HepG2 (cell line): ENCODE results near the gene ERRFI1. TPM values are rescaled to one million over a fixed set of nuclear protein-coding genes. Genes with fewer than 3 reads are reported as not detected.
A peak's percentile ranks its signal among the peaks of the same experiment; 100 is the strongest.

ENCODE experiments used
- ARID4A ChIP-seq: sonication (generic); formaldehyde crosslinking; IDR thresholded peaks from 2 replicates; pipeline ENCODE4 v1.5.0; 2020; ENCODE audit warnings: mild to moderate bottlenecking, missing genetic modification reagents, borderline replicate concordance
- ELK4 ChIP-seq: sonication (generic); formaldehyde crosslinking; IDR thresholded peaks from 2 replicates; pipeline ENCODE4 v1.9.0; 2021; ENCODE audit warnings: missing genetic modification reagents, borderline replicate concordance
- HNF1A ChIP-seq, 2 experiments: sonication (generic) in 1 of 2; formaldehyde crosslinking in 1 of 2; IDR thresholded peaks; 2 replicates each; pipeline versions ENCODE4 v1.4.0 to v1.6.1; 2016 to 2020; ENCODE audit warnings: borderline replicate concordance in 1 of 2, low read depth in 1 of 2, mild to moderate bottlenecking in 1 of 2, missing genetic modification reagents in 1 of 2
- IKZF5 ChIP-seq: IDR thresholded peaks from 2 replicates; pipeline ENCODE4 v1.6.1; 2018; ENCODE audit warnings: missing genetic modification reagents, mild to moderate bottlenecking, missing compliant biosample characterization
- KLF6 ChIP-seq: IDR thresholded peaks from 2 replicates; pipeline ENCODE4 v1.8.0; 2016; ENCODE audit warnings: missing biosample characterization, missing genetic modification reagents
- NFYB ChIP-seq: sonication (generic); formaldehyde crosslinking; IDR thresholded peaks from 2 replicates; pipeline ENCODE4 v1.4.0; 2020; ENCODE audit warnings: missing genetic modification reagents
- NR3C1 ChIP-seq: sonication (generic); formaldehyde crosslinking; IDR thresholded peaks from 2 replicates; pipeline ENCODE4 v1.4.0; 2020; ENCODE audit warnings: missing genetic modification reagents
- RCOR2 ChIP-seq: IDR thresholded peaks from 2 replicates; pipeline ENCODE4 v1.6.1; 2016; ENCODE audit warnings: missing biosample characterization, missing genetic modification reagents
- SRSF4 ChIP-seq: fragments of 200-400 bp; formaldehyde crosslinking; IDR thresholded peaks from one replicate; pipeline ENCODE4 v1.6.1; 2018; ENCODE audit warnings: mild to moderate bottlenecking, low read depth, low read length, moderate library complexity; ENCODE audit not compliant: poor library complexity, severe bottlenecking
- TEAD2 ChIP-seq: sonication (generic); formaldehyde crosslinking; IDR thresholded peaks from 2 replicates; pipeline ENCODE4 v1.9.0; 2021; ENCODE audit warnings: missing genetic modification reagents
- ZC3H13 ChIP-seq: sonication (generic); formaldehyde crosslinking; IDR thresholded peaks from 2 replicates; pipeline ENCODE4 v1.8.1; 2023; ENCODE audit warnings: mild to moderate bottlenecking, missing genetic modification reagents, moderate library complexity
- ZKSCAN1 ChIP-seq: fragments of 150-350 bp; IDR thresholded peaks from 2 replicates; pipeline ENCODE4 v1.6.1; 2014; ENCODE audit warnings: low read length
- ZNF253 ChIP-seq: sonication (generic); formaldehyde crosslinking; IDR thresholded peaks from 2 replicates; pipeline ENCODE4 v1.8.0; 2022; ENCODE audit warnings: mild to moderate bottlenecking, missing genetic modification reagents, borderline replicate concordance
- ZNF329 ChIP-seq: sonication (generic); formaldehyde crosslinking; IDR thresholded peaks from 2 replicates; pipeline ENCODE4 v1.9.0; 2021; ENCODE audit warnings: low read depth, mild to moderate bottlenecking, missing genetic modification reagents
- ZNF33A ChIP-seq: sonication (generic); formaldehyde crosslinking; IDR thresholded peaks from 2 replicates; pipeline ENCODE4 v1.5.1; 2020; ENCODE audit warnings: missing genetic modification reagents, mild to moderate bottlenecking, moderate library complexity, borderline replicate concordance
- ZNF614 ChIP-seq: IDR thresholded peaks from 2 replicates; pipeline ENCODE4 v1.6.1; 2018; ENCODE audit warnings: missing biosample characterization, missing genetic modification reagents, inconsistent platforms, borderline replicate concordance
- ZSCAN25 ChIP-seq: sonication (generic); formaldehyde crosslinking; IDR thresholded peaks from 2 replicates; pipeline ENCODE4 v1.8.0; 2022; ENCODE audit warnings: mild to moderate bottlenecking, missing genetic modification reagents
- polyA plus RNA-seq, 8 experiments: library from polyadenylated mRNA; depleted of rRNA in 3 of 8; stranded (reverse) in 7 of 8; unstranded in 1 of 8; fragments of >200 nt; fragmentation: Illumina TruSeq in 4 of 8; extraction: Trizol in 4 of 8; gene quantifications; 2 replicates each; pipeline versions ENCODE4 v1.2.1 to v1.2.3, GENCODE V29; 2011 to 2016; ENCODE audit warnings: low read depth in 4 of 8, missing spikeins in 1 of 8, mixed read lengths in 1 of 8; ENCODE audit not compliant: insufficient read depth in 1 of 8
- total RNA-seq, 5 experiments: library from RNA; depleted of rRNA; stranded (reverse); fragments of >200 nt; fragmentation: Illumina TruSeq; extraction: Trizol; gene quantifications; 2 replicates each; pipeline ENCODE4 v1.2.3, GENCODE V29; 2016; ENCODE audit warnings: low read depth in 1 of 5

ERRFI1 gene
- total and polyA plus RNA-seq, 2 of the 13 experiments (the other 11 are each of a cell fraction or from before 2014, with no cell fraction given) = 84.4 to 753 TPM

- TF ChIP-seq ZNF614 (CRISPR knock-in tag) = no peak
- TF ChIP-seq ZSCAN25 (CRISPR knock-in tag) = peak; percentile 41; the same call in 1 of the 2 replicates
- peak; percentile 93 for TF ChIP-seq SRSF4
- peak; percentile 77 for TF ChIP-seq ZNF253
- no peak for TF ChIP-seq HNF1A (IDR thresholded peaks at IDR 0.05; ENCODE audit: low read depth)
- TF ChIP-seq HNF1A (CRISPR knock-in tag; IDR thresholded peaks at IDR 0.05; ENCODE audit: borderline replicate concordance) = no peak
- TF ChIP-seq ZKSCAN1 = no peak
- TF ChIP-seq ZC3H13 (CRISPR knock-in tag) = peak; percentile 94; the same call in 1 of the 2 replicates
- TF ChIP-seq NFYB = peak; percentile 83
- no peak for TF ChIP-seq ELK4 (CRISPR knock-in tag)
- TF ChIP-seq ZNF33A (CRISPR knock-in tag) = peak; percentile 58; the same call in 1 of the 2 replicates
- peak; percentile 74; the same call in 1 of the 2 replicates for TF ChIP-seq KLF6
- TF ChIP-seq ZNF329 (CRISPR knock-in tag) = no peak
- no peak for TF ChIP-seq TEAD2 (CRISPR knock-in tag)
- TF ChIP-seq ARID4A (CRISPR knock-in tag) = peak; percentile 79; the same call in 1 of the 2 replicates
- TF ChIP-seq IKZF5 (CRISPR knock-in tag) = peak; percentile 40; the same call in 1 of the 2 replicates
- TF ChIP-seq RCOR2 = no peak
- TF ChIP-seq NR3C1 (CRISPR knock-in tag) = no peak
These were observed at the start of gene ERRFI1 (continued) for GRCh38 chr1:8026153-8026975.
